Epithelial cell of proximal tubule (primary cell): ENCODE results near the gene SLC2A13. TPM values are rescaled to one million over a fixed set of nuclear protein-coding genes. Genes with fewer than 3 reads are reported as not detected.
"Not testable (repeated sequence)": the region's sequence is repeated elsewhere in the genome, so short reads cannot be mapped to it uniquely, and the experiment has no call there.

Experiments
- DNase-seq: peaks from one replicate; pipeline ENCODE4 v3.0.0-alpha.2; 2011; ENCODE audit warnings: low read depth
- H3K4me3 ChIP-seq: 2 replicates; pipeline ENCODE4 v1.5.1; 2011; ENCODE audit warnings: low read depth, mild to moderate bottlenecking, low read length
- CTCF ChIP-seq: conservative IDR thresholded peaks from 2 replicates; pipeline ENCODE4 v1.5.1; 2012; ENCODE audit warnings: low read depth, mild to moderate bottlenecking, low read length
- total RNA-seq: library from RNA; depleted of rRNA; stranded (reverse); fragments of >200 nt; gene quantifications from 2 replicates; pipeline ENCODE4 v1.2.3, GENCODE V29; 2015

The SLC2A13 gene
- total RNA-seq, 1 donor from 2014 or later: 4.6 TPM

GRCh38 chr12:39872425-39872824 lies 233.5 kb downstream of the SLC2A13 start:
- TF ChIP-seq CTCF: no peak
- no peak overlapping the region for H3K4me3 ChIP-seq
- peak; percentile 52 for DNase-seq

GRCh38 chr12:39868328-39868725 lies 237.6 kb downstream of the SLC2A13 start:
- no peak for DNase-seq
- no peak for TF ChIP-seq CTCF

GRCh38 chr12:39867631-39868327 lies 238.1 kb downstream of the SLC2A13 start:
- no peak overlapping the region for H3K4me3 ChIP-seq
- no peak for DNase-seq
- no peak for TF ChIP-seq CTCF

More at GRCh38 chr12:39868328-39868725, 237.6 kb downstream of the SLC2A13 start:
- no peak overlapping the region for H3K4me3 ChIP-seq

GRCh38 chr12:39866135-39866534 lies 239.7 kb downstream of the SLC2A13 start:
- DNase-seq: no peak
- no peak for TF ChIP-seq CTCF
- no peak overlapping the region for H3K4me3 ChIP-seq

- H3K4me3 ChIP-seq: no peak overlapping the region
- TF ChIP-seq CTCF: no peak
- DNase-seq: no peak
These were observed 245.2 kb downstream of the SLC2A13 start for GRCh38 chr12:39860695-39861094.

- TF ChIP-seq CTCF: no peak
- DNase-seq: no peak
- no peak overlapping the region for H3K4me3 ChIP-seq
These were observed 252.9 kb downstream of the SLC2A13 start for GRCh38 chr12:39853003-39853402.

GRCh38 chr12:39852346-39852745 lies 253.5 kb downstream of the SLC2A13 start:
- no peak for DNase-seq
- no peak overlapping the region for H3K4me3 ChIP-seq
- no peak for TF ChIP-seq CTCF

GRCh38 chr12:39848218-39848617 lies 257.7 kb downstream of the SLC2A13 start:
- DNase-seq, H3K4me3 ChIP-seq: not testable (repeated sequence)
